ENCODE measurements around the gene AP4E1.

Gene AP4E1

GRCh38 chr15:50864873-50865272 lies 43.6 kb upstream of the AP4E1 start:
- no peak for TF ChIP-seq CTCF (conservative IDR thresholded peaks at IDR 0.05; ENCODE audit: low read length)
- no peak for TF ChIP-seq EZH2phosphoT487 (IDR thresholded peaks at IDR 0.05; ENCODE audit: borderline replicate concordance)
- H3K9me2 ChIP-seq (replicated peaks; ENCODE audit: low read depth, low read length): no peaks in the 10 kb centered on the region

GRCh38 chr15:50865515-50866353 lies 42.7 kb upstream of the AP4E1 start:
- Histone ChIP-seq H3K27me3 (ENCODE audit: insufficient read depth, low read length, poor library complexity, severe bottlenecking) (no peaks in the 10 kb centered on the region), H3K79me2 (ENCODE audit: insufficient read depth, low read length) (no peaks in the 10 kb centered on the region), H3K4me1 (ENCODE audit: insufficient read depth, low read length, poor library complexity, severe bottlenecking) (no peaks in the 10 kb centered on the region), H3K9me3 (ENCODE audit: insufficient read depth, low read depth, low read length) (no peaks in the 10 kb centered on the region), H3K4me3 (ENCODE audit: low read length, poor library complexity, severe bottlenecking) (no peak overlapping the region), H2AFZ (ENCODE audit: low read length) (no peak overlapping the region), H3K36me3 (ENCODE audit: insufficient read depth, low read length) (no peaks in the 10 kb centered on the region), H3K9ac (ENCODE audit: low read depth, low read length, poor library complexity, severe bottlenecking) (no peak overlapping the region), H4K20me1 (ENCODE audit: insufficient read depth, low read length, poor library complexity, severe bottlenecking) (no peaks in the 10 kb centered on the region), H3F3A (ENCODE audit: low read depth) (no peaks in the 10 kb centered on the region), H3K4me2 (ENCODE audit: low read depth, low read length, poor library complexity, severe bottlenecking) (no peak overlapping the region), H3K9me2 (replicated peaks; ENCODE audit: low read depth, low read length) (no peaks in the 10 kb centered on the region)
- no peak for TF ChIP-seq EZH2phosphoT487 (IDR thresholded peaks at IDR 0.05; ENCODE audit: borderline replicate concordance)
- TF ChIP-seq CTCF (conservative IDR thresholded peaks at IDR 0.05; ENCODE audit: low read length): no peak

More at GRCh38 chr15:50864873-50865272, 43.6 kb upstream of the AP4E1 start:
- H3K4me3 ChIP-seq (ENCODE audit: low read length, poor library complexity, severe bottlenecking): no peak overlapping the region
- H3F3A ChIP-seq (ENCODE audit: low read depth): no peaks in the 10 kb centered on the region
- H3K4me1 ChIP-seq (ENCODE audit: insufficient read depth, low read length, poor library complexity, severe bottlenecking): no peaks in the 10 kb centered on the region
- H2AFZ ChIP-seq (ENCODE audit: low read length): no peak overlapping the region
- H3K9ac ChIP-seq (ENCODE audit: low read depth, low read length, poor library complexity, severe bottlenecking): no peak overlapping the region
- H3K36me3 ChIP-seq (ENCODE audit: insufficient read depth, low read length): no peaks in the 10 kb centered on the region
- no peaks in the 10 kb centered on the region for H3K79me2 ChIP-seq (ENCODE audit: insufficient read depth, low read length)
- H3K27me3 ChIP-seq (ENCODE audit: insufficient read depth, low read length, poor library complexity, severe bottlenecking): no peaks in the 10 kb centered on the region
- no peaks in the 10 kb centered on the region for H4K20me1 ChIP-seq (ENCODE audit: insufficient read depth, low read length, poor library complexity, severe bottlenecking)
- H3K9me3 ChIP-seq (ENCODE audit: insufficient read depth, low read depth, low read length): no peaks in the 10 kb centered on the region
- H3K4me2 ChIP-seq (ENCODE audit: low read depth, low read length, poor library complexity, severe bottlenecking): no peak overlapping the region

- Histone ChIP-seq H2AFZ (ENCODE audit: low read length) (no peak overlapping the region), H4K20me1 (ENCODE audit: insufficient read depth, low read length, poor library complexity, severe bottlenecking) (no peaks in the 10 kb centered on the region), H3K27me3 (ENCODE audit: insufficient read depth, low read length, poor library complexity, severe bottlenecking) (no peaks in the 10 kb centered on the region), H3K9me3 (ENCODE audit: insufficient read depth, low read depth, low read length) (no peaks in the 10 kb centered on the region), H3K79me2 (ENCODE audit: insufficient read depth, low read length) (no peaks in the 10 kb centered on the region), H3K4me2 (ENCODE audit: low read depth, low read length, poor library complexity, severe bottlenecking) (no peak overlapping the region), H3F3A (ENCODE audit: low read depth) (no peaks in the 10 kb centered on the region), H3K9ac (ENCODE audit: low read depth, low read length, poor library complexity, severe bottlenecking) (no peak overlapping the region), H3K4me3 (ENCODE audit: low read length, poor library complexity, severe bottlenecking) (no peak overlapping the region), H3K4me1 (ENCODE audit: insufficient read depth, low read length, poor library complexity, severe bottlenecking) (no peaks in the 10 kb centered on the region), H3K9me2 (replicated peaks; ENCODE audit: low read depth, low read length) (no peaks in the 10 kb centered on the region), H3K36me3 (ENCODE audit: insufficient read depth, low read length) (no peaks in the 10 kb centered on the region)
- no peak for TF ChIP-seq EZH2phosphoT487 (IDR thresholded peaks at IDR 0.05; ENCODE audit: borderline replicate concordance)
- no peak for TF ChIP-seq CTCF (conservative IDR thresholded peaks at IDR 0.05; ENCODE audit: low read length)
Observed at GRCh38 chr15:50871832-50872231, 36.7 kb upstream of the AP4E1 start.
